ENCODE results near the gene AMY1B.
"Not testable (repeated sequence)": the region's sequence is repeated elsewhere in the genome, so short reads cannot be mapped to it uniquely, and the experiment has no call there.

AMY1B gene

DNA sequence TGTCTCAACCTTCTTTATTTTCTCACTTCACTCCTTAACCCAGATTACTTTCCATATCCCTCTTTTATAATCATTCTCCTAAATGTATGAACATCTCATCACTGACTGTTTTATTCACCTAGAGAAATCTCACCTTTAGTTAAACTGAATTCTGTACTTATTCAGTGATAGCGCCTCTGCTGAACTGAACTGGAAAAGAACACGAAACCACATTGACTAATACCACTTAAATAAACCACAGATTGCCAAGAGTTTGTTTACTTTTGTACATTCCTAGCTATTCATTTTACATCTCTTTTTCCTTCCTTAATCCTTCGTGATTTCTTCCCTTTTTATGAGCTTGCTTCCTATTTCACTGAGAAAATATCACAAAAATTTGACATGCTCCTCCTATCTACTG is 11.7 kb upstream of the AMY1B start:
- H3K36me3 ChIP-seq (ENCODE audit: insufficient read depth, low read length); H3K79me2 ChIP-seq (ENCODE audit: insufficient read depth, low read length); H3K9me2 ChIP-seq (replicated peaks; ENCODE audit: low read depth, low read length); H3K9ac ChIP-seq (ENCODE audit: low read depth, low read length, poor library complexity, severe bottlenecking); H3K27me3 ChIP-seq (ENCODE audit: insufficient read depth, low read length, poor library complexity, severe bottlenecking); H3K9me3 ChIP-seq (ENCODE audit: insufficient read depth, low read depth, low read length); H3F3A ChIP-seq (ENCODE audit: low read depth); H4K20me1 ChIP-seq (ENCODE audit: insufficient read depth, low read length, poor library complexity, severe bottlenecking); H3K4me3 ChIP-seq (ENCODE audit: low read length, poor library complexity, severe bottlenecking); H3K4me2 ChIP-seq (ENCODE audit: low read depth, low read length, poor library complexity, severe bottlenecking); H2AFZ ChIP-seq (ENCODE audit: low read length); H3K4me1 ChIP-seq (ENCODE audit: insufficient read depth, low read length, poor library complexity, severe bottlenecking): not testable (repeated sequence)

DNA sequence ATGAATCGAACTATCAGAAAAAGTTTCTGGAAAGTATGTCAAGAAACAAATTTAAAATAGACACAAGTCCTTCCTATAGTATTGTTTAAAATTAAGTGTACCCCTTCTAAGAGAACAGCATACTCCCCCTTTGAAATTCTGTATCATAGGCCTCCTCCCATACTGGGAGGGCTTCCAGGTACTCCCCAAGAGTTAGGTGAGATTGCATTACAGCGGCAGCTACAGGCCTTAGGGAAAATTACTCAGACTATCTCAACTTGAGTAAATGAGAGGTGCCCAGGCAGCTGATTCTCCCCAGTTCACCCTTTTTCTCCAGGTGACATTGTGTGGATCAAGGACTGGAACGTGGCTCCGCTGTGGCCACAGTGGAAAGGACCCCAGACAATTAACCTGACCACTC is 5.2 kb upstream of the AMY1B start:
- not testable (repeated sequence) for H3F3A ChIP-seq (ENCODE audit: low read depth); H3K4me1 ChIP-seq (ENCODE audit: insufficient read depth, low read length, poor library complexity, severe bottlenecking); H3K9me3 ChIP-seq (ENCODE audit: insufficient read depth, low read depth, low read length); H3K36me3 ChIP-seq (ENCODE audit: insufficient read depth, low read length); H3K27me3 ChIP-seq (ENCODE audit: insufficient read depth, low read length, poor library complexity, severe bottlenecking); H4K20me1 ChIP-seq (ENCODE audit: insufficient read depth, low read length, poor library complexity, severe bottlenecking); H3K9me2 ChIP-seq (replicated peaks; ENCODE audit: low read depth, low read length); H3K9ac ChIP-seq (ENCODE audit: low read depth, low read length, poor library complexity, severe bottlenecking); H2AFZ ChIP-seq (ENCODE audit: low read length); H3K4me3 ChIP-seq (ENCODE audit: low read length, poor library complexity, severe bottlenecking); H3K79me2 ChIP-seq (ENCODE audit: insufficient read depth, low read length); H3K4me2 ChIP-seq (ENCODE audit: low read depth, low read length, poor library complexity, severe bottlenecking)

DNA sequence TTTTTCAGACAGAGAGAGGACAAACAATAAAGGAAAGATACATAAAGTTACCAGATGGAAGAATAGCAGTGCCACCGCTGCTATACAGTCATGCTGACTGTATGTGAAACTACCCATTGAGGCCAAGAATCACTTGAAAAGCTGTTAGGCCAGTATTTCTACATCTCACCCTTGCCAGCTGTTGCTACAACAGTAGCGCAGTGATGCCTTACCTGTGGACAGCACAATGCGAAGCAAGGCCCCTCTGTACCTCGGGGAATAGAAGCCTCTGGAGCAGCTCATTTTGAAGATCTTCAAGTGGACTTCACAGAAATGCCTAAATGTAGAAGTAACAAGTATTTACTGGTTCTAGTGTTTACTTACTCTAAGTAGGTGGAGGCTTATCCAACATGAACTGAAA is 4.7 kb upstream of the AMY1B start:
- not testable (repeated sequence) for H3K4me1 ChIP-seq (ENCODE audit: insufficient read depth, low read length, poor library complexity, severe bottlenecking); H3K4me2 ChIP-seq (ENCODE audit: low read depth, low read length, poor library complexity, severe bottlenecking); H3K27me3 ChIP-seq (ENCODE audit: insufficient read depth, low read length, poor library complexity, severe bottlenecking); H3K9me2 ChIP-seq (replicated peaks; ENCODE audit: low read depth, low read length); H3K4me3 ChIP-seq (ENCODE audit: low read length, poor library complexity, severe bottlenecking); H3K79me2 ChIP-seq (ENCODE audit: insufficient read depth, low read length); H3K9ac ChIP-seq (ENCODE audit: low read depth, low read length, poor library complexity, severe bottlenecking); H3K36me3 ChIP-seq (ENCODE audit: insufficient read depth, low read length); H3K9me3 ChIP-seq (ENCODE audit: insufficient read depth, low read depth, low read length); H2AFZ ChIP-seq (ENCODE audit: low read length); H3F3A ChIP-seq (ENCODE audit: low read depth); H4K20me1 ChIP-seq (ENCODE audit: insufficient read depth, low read length, poor library complexity, severe bottlenecking)

DNA sequence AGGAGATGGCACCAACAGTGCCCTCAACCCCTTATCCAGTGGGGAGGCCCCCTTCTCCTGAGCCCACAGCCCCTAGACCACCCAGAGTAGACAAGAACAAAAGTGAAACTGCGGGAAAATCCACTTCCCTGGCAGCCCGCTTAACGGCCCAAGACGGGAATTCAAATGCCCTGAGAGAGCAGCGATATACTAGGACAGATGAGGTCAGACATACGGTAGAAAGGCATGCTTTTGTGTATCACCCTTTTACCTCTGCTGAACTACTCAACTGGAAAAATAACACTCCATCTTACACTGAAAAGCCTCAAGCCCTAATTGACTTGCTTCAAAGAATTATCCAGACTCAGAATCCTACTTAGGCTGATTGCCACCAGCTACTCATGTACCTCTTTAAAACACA is 1.4 kb upstream of the AMY1B start:
- not testable (repeated sequence) for H3K27me3 ChIP-seq (ENCODE audit: insufficient read depth, low read length, poor library complexity, severe bottlenecking); H3K9ac ChIP-seq (ENCODE audit: low read depth, low read length, poor library complexity, severe bottlenecking); H3K9me2 ChIP-seq (replicated peaks; ENCODE audit: low read depth, low read length); H3K9me3 ChIP-seq (ENCODE audit: insufficient read depth, low read depth, low read length); H3K4me3 ChIP-seq (ENCODE audit: low read length, poor library complexity, severe bottlenecking); H3K4me2 ChIP-seq (ENCODE audit: low read depth, low read length, poor library complexity, severe bottlenecking); H3F3A ChIP-seq (ENCODE audit: low read depth); H3K4me1 ChIP-seq (ENCODE audit: insufficient read depth, low read length, poor library complexity, severe bottlenecking); H2AFZ ChIP-seq (ENCODE audit: low read length); H3K36me3 ChIP-seq (ENCODE audit: insufficient read depth, low read length); H4K20me1 ChIP-seq (ENCODE audit: insufficient read depth, low read length, poor library complexity, severe bottlenecking); H3K79me2 ChIP-seq (ENCODE audit: insufficient read depth, low read length)

DNA sequence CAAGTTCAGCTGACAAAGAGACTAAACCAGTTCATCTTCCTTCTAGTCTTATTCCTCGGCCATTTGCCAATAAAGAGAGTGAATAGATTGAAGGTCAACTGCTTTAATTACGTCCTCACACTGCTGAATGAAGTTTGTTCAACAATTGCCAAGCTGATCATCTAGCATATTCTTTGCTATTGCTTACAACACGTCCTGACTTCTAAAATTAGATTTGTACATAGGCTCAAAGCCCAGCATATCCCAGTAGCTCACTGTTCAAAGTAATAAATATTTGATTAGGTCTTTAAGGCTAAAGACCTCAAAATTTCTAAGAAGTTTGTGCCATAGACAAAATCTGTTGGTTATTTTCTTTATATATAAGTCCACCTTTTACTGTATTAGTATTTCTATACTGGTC is 19.7 kb downstream of the AMY1B start:
- not testable (repeated sequence) for H3K4me3 ChIP-seq (ENCODE audit: low read length, poor library complexity, severe bottlenecking); H3K36me3 ChIP-seq (ENCODE audit: insufficient read depth, low read length); H3K79me2 ChIP-seq (ENCODE audit: insufficient read depth, low read length); H4K20me1 ChIP-seq (ENCODE audit: insufficient read depth, low read length, poor library complexity, severe bottlenecking); H2AFZ ChIP-seq (ENCODE audit: low read length); H3K9ac ChIP-seq (ENCODE audit: low read depth, low read length, poor library complexity, severe bottlenecking); H3K4me2 ChIP-seq (ENCODE audit: low read depth, low read length, poor library complexity, severe bottlenecking); H3K9me2 ChIP-seq (replicated peaks; ENCODE audit: low read depth, low read length); H3F3A ChIP-seq (ENCODE audit: low read depth); H3K4me1 ChIP-seq (ENCODE audit: insufficient read depth, low read length, poor library complexity, severe bottlenecking); H3K9me3 ChIP-seq (ENCODE audit: insufficient read depth, low read depth, low read length); H3K27me3 ChIP-seq (ENCODE audit: insufficient read depth, low read length, poor library complexity, severe bottlenecking)

DNA sequence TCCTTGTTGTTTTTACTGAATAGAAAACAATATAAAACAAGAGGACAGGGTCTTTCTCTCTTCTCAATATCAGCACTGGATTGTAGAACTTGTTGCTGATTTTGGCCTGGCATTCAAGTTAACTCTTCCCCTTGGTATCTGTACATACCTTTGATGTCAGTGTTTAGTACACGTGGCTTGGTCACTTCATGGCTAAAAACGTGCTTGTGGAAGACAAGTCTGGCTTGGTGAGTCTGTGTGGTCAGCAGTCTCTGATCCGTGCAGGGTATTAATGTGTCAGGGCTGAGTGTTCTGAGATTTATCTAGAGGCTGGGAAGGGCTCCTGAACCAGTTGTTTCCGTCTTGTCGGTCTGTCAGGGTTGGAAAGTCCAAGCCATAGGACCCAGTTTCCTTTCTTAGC is 40.5 kb downstream of the AMY1B start, which contains the start of gene AMY1A:
AMY1A (plus strand) TSS at position 301 of the 400 bp plus-strand sequence. CDS start 571 bp downstream, outside the sequence.
- not testable (repeated sequence) for H3K36me3 ChIP-seq (ENCODE audit: insufficient read depth, low read length); H3K4me2 ChIP-seq (ENCODE audit: low read depth, low read length, poor library complexity, severe bottlenecking); H3K4me3 ChIP-seq (ENCODE audit: low read length, poor library complexity, severe bottlenecking); H3F3A ChIP-seq (ENCODE audit: low read depth); H3K27me3 ChIP-seq (ENCODE audit: insufficient read depth, low read length, poor library complexity, severe bottlenecking); H2AFZ ChIP-seq (ENCODE audit: low read length); H3K9me2 ChIP-seq (replicated peaks; ENCODE audit: low read depth, low read length); H3K79me2 ChIP-seq (ENCODE audit: insufficient read depth, low read length); H3K4me1 ChIP-seq (ENCODE audit: insufficient read depth, low read length, poor library complexity, severe bottlenecking); H3K9ac ChIP-seq (ENCODE audit: low read depth, low read length, poor library complexity, severe bottlenecking); H4K20me1 ChIP-seq (ENCODE audit: insufficient read depth, low read length, poor library complexity, severe bottlenecking); H3K9me3 ChIP-seq (ENCODE audit: insufficient read depth, low read depth, low read length)

DNA sequence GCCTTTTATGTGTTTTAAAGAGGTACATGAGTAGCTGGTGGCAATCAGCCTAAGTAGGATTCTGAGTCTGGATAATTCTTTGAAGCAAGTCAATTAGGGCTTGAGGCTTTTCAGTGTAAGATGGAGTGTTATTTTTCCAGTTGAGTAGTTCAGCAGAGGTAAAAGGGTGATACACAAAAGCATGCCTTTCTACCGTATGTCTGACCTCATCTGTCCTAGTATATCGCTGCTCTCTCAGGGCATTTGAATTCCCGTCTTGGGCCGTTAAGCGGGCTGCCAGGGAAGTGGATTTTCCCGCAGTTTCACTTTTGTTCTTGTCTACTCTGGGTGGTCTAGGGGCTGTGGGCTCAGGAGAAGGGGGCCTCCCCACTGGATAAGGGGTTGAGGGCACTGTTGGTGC is 41.9 kb downstream of the AMY1B start:
- not testable (repeated sequence) for H3K4me1 ChIP-seq (ENCODE audit: insufficient read depth, low read length, poor library complexity, severe bottlenecking); H3K36me3 ChIP-seq (ENCODE audit: insufficient read depth, low read length); H2AFZ ChIP-seq (ENCODE audit: low read length); H3K9ac ChIP-seq (ENCODE audit: low read depth, low read length, poor library complexity, severe bottlenecking); H4K20me1 ChIP-seq (ENCODE audit: insufficient read depth, low read length, poor library complexity, severe bottlenecking); H3K79me2 ChIP-seq (ENCODE audit: insufficient read depth, low read length); H3K4me2 ChIP-seq (ENCODE audit: low read depth, low read length, poor library complexity, severe bottlenecking); H3F3A ChIP-seq (ENCODE audit: low read depth); H3K9me2 ChIP-seq (replicated peaks; ENCODE audit: low read depth, low read length); H3K27me3 ChIP-seq (ENCODE audit: insufficient read depth, low read length, poor library complexity, severe bottlenecking); H3K9me3 ChIP-seq (ENCODE audit: insufficient read depth, low read depth, low read length); H3K4me3 ChIP-seq (ENCODE audit: low read length, poor library complexity, severe bottlenecking)

DNA sequence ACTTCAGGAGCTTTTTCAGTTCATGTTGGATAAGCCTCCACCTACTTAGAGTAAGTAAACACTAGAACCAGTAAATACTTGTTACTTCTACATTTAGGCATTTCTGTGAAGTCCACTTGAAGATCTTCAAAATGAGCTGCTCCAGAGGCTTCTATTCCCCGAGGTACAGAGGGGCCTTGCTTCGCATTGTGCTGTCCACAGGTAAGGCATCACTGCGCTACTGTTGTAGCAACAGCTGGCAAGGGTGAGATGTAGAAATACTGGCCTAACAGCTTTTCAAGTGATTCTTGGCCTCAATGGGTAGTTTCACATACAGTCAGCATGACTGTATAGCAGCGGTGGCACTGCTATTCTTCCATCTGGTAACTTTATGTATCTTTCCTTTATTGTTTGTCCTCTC is 45.1 kb downstream of the AMY1B start:
- H3K79me2 ChIP-seq (ENCODE audit: insufficient read depth, low read length); H3K9me2 ChIP-seq (replicated peaks; ENCODE audit: low read depth, low read length); H3K4me2 ChIP-seq (ENCODE audit: low read depth, low read length, poor library complexity, severe bottlenecking); H2AFZ ChIP-seq (ENCODE audit: low read length); H3K9me3 ChIP-seq (ENCODE audit: insufficient read depth, low read depth, low read length); H3K36me3 ChIP-seq (ENCODE audit: insufficient read depth, low read length); H3K4me3 ChIP-seq (ENCODE audit: low read length, poor library complexity, severe bottlenecking); H3K9ac ChIP-seq (ENCODE audit: low read depth, low read length, poor library complexity, severe bottlenecking); H4K20me1 ChIP-seq (ENCODE audit: insufficient read depth, low read length, poor library complexity, severe bottlenecking); H3K27me3 ChIP-seq (ENCODE audit: insufficient read depth, low read length, poor library complexity, severe bottlenecking); H3F3A ChIP-seq (ENCODE audit: low read depth); H3K4me1 ChIP-seq (ENCODE audit: insufficient read depth, low read length, poor library complexity, severe bottlenecking): not testable (repeated sequence)

All from Loucy (cell line).